SW480 (cell line): ENCODE data around the gene CXCR5.

Source experiments
- DNase-seq: peaks from one replicate; pipeline ENCODE4 v3.0.0-alpha.2; 2016; ENCODE audit warnings: low spot score

CXCR5 gene

DNA sequence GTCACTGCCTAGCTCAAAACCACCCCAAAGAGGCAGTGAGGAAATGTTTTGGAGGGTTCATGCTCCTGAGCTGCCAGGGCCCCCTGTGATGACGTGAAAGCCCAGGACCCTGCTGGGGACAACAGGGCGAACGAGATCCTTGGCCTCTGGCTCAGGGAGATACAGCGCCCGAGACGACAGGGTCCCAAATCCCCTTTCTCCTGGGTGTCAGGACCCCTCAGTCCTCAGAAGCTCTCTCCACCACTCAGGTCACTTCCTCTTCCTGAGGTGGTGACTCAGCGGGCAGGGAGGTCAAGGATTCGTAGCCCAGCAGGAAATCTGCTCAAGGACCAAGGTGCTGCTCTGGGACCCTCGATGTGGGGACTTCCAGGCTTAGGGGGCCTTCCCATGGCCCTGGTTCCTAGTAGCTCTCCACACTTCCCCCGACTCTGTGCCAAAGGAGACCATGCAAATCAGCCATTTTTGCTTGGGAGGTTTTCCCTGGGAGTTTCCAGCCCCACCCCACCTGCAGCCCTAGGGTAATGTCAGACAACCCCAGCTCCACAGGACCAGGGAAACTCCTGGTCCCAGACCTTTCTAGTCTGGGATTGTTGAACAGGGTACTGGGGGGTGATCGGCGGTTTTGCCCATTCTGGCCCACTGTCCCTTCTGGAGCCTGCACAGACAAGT lies 29.2 kb downstream of the CXCR5 start:
- peak; percentile 69 for DNase-seq

DNA sequence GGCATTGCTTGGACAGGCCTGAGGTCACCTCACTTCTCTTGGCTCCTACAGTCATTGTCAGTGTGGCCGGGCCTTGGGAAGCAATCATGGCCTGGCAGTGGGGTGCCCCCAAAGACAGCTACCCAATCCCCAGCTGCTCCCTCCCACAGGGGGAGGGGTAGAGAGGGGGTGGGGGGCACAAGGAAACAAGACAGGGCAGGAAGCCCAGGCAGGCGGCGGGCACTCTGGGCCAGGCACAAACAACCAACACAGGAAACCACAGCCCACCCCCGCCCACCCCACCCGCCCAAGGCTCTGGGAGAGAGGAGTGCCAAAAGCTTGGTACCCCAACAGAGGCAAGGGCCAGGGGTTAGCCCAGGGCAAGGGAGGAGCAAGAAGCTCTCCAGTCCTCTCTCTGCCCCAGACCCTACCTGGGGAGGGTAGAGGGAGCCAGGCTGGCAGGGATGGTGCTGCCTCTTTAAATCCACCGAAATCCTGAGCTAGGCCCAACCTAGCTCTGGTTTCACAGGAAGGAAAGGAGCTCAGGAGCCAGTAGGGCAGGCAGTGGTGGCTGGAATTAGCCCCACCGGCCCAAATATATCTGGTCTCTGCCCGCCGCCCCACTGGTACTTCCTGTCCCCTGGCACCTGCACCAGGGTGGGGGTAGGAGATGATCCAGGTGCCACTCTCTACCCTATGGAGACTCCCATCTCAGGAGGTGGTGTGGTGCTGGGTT lies 29.9 kb downstream of the CXCR5 start:
- DNase-seq: peak; percentile 80

DNA sequence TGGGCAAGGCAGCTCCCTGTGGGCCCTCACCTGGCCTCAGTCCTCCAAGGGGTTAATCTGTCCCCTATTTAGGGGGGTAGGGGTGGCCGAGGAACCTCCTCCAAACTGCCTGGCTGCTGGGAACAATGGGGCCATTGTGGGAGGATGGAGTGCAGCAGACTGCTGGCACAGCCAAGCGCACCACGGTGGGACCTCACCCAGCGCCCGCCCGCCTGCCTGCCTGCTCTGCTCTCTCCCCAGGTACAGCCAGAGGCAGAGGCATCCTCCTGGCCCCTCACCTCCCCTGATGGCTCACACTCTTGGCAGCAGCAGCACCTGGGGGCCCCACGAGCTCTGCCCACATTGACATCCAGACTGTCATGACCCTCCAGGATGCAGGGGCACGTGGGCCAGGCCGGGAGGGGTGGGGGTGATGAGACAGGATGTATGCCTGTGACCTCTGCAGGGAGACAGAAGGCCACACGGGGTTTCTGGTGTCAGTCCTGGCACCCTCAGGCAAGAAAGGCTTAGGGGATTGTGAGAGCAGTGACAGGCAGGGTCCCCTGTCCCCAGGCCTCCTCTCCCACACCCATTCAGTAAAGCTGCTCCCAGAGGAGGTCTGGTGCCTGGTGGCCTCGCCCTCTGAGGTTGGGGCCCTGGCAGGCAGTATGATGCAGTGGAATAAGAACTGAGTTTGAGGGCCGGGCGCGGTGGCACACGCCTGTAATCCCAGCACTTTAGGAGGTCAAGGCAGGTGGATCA lies 30.7 kb downstream of the CXCR5 start:
- DNase-seq: peak; percentile 95

DNA sequence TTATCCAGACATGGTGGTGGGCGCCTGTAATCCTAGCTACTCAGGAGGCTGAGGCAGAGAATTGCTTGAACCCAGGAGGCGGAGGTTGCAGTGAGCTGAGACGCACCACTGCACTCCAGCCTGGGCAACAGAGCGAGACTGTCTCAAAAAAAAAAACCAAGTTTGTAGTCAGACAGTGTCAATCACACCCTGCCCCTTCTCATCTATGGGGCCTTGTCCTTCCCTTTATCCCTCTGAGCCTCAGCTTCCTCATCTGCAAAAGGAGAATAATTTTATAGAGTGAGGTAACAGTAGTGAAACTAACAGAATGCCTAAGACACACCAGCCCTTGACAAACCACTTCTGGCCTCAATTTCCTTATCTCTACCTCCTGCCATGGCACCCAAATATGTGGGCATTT lies 31.3 kb downstream of the CXCR5 start:
- DNase-seq: no peak

DNA sequence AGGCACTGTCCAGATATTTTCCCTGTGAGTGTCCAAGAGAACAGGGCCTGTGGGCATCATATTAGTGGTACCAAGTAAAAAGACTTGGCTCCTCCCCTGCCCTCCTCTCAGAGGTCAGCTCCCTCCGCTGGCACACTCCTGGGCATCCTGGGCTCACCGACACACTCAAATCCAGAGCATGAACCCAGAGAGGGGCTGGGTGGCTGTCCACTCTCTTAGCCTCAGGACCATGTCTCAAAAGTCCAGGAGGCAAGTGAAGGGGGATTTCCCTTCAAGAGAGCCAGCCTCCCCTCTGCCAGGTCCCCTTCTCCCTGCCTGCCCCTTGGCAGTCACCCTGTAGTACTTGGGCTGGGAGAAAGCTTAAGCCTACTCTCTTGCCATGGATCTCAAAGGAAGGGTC lies 31.7 kb downstream of the CXCR5 start:
- DNase-seq: no peak

DNA sequence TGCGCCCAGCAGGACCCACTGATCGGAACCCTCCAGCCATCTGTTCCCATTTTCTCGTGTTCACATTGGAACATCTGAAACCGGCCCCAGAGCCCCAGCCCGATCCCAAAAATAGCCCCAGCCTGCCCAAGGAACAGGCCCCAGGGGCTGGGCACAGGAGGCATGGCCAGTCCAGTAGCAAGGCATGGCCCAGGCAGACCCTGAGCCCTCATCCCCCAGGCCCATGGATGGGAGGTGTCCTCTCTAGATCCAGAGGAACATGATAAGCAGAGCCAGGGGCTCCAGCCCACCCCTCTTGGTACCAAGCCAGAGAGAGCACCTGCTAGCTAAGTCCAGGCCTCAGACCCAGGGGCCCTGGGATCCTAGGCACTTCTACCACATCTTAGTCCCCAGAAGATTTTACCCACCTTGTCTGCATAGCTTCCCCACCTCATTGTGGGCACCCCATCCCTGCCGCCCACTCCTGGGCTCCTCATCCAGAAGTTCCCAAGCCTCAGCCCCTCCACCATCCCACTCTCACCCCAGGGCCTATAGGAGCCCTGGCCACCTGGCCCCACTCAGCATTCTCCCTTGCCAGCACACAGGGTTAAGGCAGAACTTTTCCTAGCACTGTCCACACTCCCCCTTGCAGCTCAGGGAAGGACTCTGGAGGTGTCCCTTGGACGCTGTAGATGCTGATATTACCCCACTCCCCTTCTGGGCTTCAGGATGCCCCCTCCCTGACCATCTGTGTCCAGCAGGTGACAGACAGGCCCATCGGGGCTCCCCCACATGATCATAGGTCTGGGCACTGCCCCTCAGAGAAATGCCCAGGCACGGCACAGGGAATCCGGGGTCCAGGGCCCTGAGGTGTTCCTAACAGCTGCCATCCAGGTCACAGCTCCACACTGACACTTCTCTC lies 32.5 kb downstream of the CXCR5 start:
- no peak for DNase-seq

DNA sequence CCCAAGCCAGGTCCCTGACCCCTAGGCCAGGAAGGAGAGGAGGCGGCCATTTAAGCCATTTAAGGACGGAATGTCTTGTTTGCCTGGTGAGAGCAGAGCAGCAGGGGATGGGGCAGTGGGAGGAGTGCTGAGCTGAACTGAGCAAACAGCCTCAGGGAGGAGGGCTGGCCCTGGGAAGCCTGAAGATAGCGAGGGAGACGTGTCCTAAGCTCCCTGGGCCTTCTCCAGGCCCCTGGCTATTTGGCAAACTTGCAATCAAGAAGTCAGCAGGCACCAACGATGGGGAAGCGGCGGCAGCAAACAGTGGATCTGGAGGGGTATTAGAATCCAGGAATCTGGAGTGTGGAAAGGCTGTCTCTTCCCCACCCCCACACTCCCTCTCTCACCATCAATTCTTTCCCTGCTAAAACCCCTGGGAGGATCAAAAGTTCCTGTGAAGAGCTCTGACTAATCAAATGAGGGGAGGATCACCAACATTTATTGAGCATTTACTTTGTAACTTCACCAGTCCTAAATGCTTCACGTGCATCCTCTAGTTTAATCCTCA lies 33.2 kb downstream of the CXCR5 start:
- no peak for DNase-seq

DNA sequence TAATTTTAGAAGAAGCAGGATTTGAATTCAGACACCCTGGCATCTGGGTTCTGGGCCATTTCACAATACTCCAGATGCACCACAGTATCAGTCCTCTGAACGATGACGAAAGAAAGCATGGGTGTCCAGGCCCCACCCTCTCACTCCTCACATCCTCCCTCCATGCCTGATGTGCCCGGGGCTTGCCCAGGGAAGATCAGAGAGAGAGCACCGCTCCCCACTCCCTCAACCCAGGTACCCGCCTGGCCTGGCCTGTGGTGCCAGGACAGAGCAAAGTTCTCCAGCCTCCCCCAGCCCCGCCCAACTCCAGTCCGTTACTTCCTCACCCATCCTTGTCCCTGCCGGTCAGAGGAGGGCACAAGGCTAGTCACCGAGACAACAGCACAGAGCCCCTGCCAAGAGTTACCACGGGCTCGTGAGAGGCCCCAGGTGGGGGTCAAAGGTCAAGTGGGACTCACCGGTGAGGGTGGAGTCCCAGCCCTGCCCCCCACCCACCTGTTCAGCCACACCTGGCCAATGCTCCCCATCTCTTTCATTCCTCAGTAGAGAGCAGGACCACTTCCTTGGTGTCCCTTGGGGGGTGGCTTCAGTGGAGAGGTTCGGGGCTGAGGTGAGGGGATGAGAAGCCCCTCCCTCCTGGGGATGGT lies 33.9 kb downstream of the CXCR5 start:
- DNase-seq: peak; percentile 94

DNA sequence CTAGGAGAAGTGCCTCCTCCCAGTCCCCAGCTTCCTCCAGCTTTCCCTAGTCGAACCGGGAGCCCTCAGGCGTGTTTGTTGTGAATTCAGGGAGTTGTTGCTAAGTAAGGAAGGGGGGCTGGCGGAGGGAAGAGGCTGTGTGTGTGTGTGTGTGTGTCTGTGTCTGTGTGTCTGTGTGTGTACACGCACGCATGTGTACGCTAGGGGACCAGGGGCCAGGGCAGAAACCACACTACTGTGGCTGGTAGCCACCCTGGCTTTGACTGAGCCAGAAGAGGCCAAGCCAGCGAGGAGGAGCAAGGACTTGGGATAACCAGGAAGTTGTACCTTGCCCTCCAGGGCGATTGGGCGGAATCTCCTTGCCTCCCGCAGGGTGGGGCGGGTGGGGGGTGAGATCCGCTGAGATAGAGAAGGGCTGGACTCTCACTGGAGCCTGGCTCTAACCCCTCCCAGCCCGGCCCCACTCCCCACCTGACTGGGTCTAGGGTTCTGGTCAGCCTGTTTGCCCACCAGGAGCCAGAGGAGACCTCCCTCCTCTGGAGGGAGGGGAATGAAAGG lies 34.5 kb downstream of the CXCR5 start:
- DNase-seq: peak; percentile 93

DNA sequence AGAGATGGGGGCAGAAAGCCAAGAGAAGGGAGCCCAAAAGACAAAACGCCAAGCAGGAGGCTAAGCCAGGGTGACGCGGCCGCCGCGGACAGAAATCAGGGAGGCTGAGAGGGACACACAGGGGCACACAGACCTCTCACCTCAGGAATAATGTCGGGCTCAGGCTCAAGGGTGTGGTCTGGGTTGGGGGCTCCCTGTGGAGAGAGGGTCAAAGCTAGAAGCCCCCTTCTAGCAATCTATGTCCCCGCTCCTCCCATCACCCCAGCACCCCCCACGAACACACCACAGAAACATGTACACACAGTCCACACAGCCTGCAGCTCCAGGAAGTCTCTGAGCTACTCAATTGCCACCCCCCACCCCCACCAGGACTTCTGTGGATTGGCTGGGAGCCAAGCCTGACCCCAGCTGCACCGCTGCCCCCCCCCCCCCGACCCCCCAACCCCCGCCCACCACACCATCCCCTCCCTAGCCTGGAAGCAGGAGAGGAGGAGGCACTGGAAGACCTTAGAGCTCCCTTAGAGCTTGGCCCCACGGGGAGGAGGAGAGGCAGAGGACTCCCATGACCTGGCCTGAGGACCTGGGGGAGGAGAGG lies 35.1 kb downstream of the CXCR5 start:
- DNase-seq: peak; percentile 44

DNA sequence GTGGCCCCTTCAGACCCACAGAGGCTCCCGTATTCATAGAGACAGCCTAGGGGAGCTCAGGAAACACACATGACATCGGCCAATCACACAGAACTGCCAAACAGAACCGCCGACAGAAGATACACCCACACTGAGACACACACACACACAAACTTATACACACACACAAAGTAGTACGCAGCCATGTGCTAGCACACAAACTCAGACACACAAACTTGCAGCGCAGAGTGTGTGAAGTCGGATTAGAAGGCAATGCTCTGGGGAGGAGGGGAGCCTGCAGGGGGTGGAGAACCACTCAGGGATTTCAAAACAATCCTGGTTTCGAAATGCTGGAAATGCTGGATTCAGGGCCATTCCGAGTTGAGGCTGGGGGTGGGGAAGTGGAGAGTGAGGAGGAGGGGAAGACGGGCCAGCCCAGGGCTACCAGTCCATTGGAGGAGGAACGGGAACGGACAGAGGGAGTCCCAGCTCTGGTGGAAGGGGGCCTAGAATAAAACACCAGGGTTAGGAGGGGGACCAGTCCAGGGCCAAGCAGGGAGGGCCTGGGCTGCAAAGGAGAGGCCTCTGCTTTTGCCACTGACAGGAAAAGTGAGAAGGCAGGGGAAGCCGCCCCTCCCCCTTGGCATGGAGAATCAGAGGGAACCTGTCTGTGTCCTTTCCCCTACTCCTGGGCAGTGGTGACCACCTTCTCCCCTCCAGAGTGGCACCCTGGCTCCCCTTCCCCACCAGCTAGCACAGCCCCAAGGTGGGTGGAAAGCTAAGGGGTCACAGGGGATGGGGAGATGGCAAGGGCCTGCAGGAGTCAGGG lies 37.6 kb downstream of the CXCR5 start:
- peak; percentile 46 for DNase-seq

DNA sequence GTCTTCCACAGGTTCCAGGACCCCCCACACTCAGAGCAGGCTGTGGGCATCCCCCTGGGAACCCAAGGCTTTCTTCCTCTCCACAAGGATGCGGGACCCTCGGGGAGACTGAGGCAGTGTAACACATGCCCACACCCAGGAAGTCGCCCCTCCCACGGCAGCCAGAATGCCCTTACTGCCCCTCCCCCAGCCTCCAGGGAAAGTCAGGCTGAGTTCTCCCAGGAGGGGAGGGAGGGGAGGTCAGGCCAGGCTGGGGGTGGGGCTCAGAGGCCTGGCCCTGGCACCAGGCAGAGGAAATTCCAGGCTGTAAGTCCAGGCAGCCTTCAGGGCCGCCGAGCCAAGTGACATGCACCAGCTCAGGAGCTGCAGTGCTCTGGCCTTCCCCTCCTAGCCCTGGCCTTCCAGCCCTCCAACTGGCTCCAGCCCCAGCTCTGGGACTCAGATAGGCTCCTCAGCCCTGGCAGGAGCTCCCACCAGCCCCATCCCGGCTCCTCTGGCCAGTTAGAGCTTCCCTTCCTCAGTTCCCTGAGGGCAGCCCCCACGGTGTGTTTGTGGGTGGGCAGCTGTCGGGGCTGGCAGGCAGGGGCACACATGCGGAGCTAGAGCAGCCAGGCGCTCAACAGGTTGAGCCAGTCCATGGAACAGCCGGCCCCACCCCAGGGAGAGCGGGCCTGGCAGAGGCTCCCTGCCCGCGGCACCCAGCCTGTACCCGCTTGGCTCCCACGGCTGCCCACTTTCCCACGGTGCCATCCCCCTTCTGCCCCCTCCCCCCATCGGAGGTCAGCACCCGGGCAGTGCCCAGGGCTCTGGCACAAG lies 38.4 kb downstream of the CXCR5 start:
- DNase-seq: peak; percentile 58

DNA sequence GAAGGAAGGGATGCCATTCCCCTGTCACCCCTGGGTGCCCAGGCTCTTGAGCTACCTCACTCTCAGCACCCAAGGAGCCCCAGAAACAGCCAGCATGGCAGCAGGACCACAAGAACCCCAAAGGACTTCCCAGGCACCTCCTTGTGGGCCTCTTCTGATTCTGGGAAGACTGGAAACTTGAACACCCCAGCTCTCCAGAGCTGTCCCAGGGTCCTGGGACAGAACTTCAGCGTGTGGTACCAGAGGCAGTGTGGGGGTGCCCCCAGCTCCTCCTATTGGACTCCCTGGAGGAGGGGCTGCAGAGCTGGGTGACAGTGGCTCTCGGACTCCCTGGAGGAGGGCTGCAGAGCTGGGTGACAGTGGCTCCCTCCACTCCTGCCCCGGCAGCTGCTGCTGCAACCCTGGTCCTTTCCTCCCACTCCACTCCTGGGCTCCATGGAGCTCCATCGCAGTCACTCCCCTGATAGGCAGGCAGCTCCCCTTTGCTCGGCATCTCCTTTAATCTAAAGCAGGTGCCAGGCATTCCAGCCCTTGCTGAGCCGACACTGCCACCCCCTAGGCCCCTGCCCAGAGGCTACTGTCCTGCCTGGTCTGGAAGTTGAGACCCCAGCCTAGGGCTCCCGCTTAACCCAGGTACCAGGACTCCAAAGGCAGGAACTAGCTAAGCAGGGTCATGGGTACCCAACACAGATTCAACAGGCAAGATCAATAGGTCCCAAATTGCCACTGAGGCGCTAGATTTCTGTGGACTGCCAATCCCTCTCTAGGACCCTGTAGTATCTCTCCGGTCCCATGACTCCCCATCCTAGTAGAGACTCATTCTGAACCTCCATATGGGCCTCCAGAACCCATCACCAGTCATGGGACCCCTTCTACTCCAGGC lies 39.3 kb downstream of the CXCR5 start:
- no peak for DNase-seq

DNA sequence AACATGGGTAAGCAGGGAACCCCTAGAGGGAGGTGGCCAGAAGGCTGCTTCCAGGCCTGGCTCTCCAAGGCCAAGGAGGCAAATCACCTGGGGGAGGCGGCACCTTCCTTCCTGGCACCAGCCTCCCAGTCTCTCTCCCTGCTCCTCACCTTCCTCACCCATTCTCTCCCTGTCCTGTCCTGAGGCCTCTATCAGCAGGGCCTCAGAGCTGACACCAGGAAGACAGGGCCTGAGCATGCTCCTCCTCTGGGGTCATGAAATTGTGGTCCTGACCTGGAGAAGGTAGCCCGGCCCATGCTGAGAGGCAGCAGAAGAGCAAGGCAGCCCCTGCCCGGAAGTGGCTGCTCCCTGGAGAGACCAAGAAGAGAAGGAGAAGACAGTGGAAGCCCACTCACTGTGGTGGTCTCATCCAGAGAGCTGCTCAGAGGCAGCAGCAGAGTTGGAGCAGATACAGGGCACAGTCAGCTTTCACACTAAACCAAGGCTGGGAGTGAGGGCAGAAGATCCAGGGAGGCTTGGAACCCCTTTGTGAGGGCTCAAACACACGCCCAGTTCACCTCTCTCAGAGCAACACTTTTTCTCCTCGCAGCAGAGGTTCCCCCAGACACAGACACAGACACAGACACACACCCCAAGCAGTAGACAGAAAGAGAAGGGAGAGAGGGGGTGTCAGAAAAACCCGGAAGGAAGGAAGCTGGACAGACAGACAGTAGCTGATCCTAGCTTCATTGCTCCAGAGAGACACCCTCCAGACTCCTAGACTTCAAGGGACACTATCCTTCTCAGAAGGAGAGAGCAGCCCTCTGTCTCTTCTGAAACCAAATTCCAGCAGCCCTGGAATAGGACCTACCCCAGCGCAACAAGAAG lies 40.3 kb downstream of the CXCR5 start:
- DNase-seq: no peak

DNA sequence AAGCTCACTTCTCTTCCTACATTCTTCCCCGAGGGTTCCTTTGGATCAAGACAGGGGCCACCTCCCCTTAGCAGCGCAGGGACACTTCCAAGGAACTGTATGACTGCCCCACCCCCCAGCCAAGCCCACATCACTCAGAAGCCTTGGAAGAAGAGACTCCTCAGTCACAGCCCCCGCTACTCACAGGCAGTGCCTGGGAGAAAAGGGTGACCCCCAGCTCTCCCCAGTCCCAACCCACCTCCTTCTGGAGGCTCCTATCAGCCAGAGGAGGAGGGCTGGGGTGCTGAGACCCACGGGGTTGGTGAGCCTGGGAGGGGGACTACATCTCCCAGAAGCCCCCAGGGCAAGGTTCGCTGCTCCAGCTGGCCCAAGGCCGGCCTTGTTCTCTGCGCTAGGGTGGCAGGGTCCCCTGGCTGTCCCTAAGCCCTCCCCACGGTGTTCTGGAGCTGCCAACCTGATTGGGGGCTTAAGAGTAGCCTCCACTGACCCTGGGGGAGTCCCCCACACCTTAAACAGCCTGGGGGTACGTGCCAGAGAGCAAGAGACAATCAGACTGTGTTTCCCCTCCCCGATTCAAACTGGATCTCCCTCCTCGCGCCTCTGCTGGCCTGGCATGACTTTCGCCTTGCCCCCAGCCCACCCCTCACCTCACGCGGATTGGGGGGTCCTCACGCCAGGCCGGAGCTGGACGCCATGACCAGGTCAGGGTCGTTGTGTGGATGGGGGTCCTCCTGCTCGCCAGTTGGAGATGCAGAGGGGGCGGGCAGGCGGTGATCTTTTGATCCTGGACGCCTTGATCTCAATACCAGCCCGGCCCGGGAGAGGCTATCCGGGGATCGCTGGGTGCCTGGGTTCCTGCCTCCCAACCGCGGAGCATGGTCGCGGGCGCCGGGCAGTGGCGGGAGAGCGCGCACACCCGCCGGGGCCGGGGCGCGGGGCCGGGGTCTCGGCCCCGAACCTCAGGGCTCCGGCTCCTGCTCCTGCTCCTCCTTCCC lies 41.2 kb downstream of the CXCR5 start:
- peak; percentile 40 for DNase-seq
